ENCODE results near the gene DCAF11. TPM values are rescaled to one million over a fixed set of nuclear protein-coding genes. Genes with fewer than 3 reads are reported as not detected.
A peak's percentile ranks its signal among the peaks of the same experiment; 100 is the strongest.

The DCAF11 gene
- total and polyA plus RNA-seq, 2 donors (not counting 1 experiment from before 2014, with no cell fraction given): 64.5 to 96.3 TPM

- Mint-ChIP-seq H3K4me1 (peaks cover 8% of the 10 kb centered on the region), H3K27me3 (no peaks in the 10 kb centered on the region), H3K9me3 (ENCODE audit: insufficient read depth) (no peaks in the 10 kb centered on the region), H3K4me3 (no peak overlapping the region), H3K27ac (peak overlapping the region; percentile 50)
- peaks cover 29% of the 10 kb centered on the region for H3K79me2 ChIP-seq (ENCODE audit: control insufficient read depth, insufficient read depth, low read length)
- no peaks in the 10 kb centered on the region for H3K9me3 ChIP-seq (ENCODE audit: control extremely low read depth in 1 of 3, control insufficient read depth in 2 of 3, insufficient read depth in 1 of 3, low read length in 2 of 3)
- H3K9ac ChIP-seq (ENCODE audit: low read length): no peak overlapping the region
- no peak for TF ChIP-seq EZH2 (IDR thresholded peaks at IDR 0.05; ENCODE audit: borderline replicate concordance, insufficient read depth, low read depth, low read length, poor library complexity, severe bottlenecking)
- no peak for TF ChIP-seq CTCF (IDR thresholded peaks at IDR 0.05)
- H3K4me1 ChIP-seq (ENCODE audit: control insufficient read depth in 2 of 2, insufficient read depth in 2 of 2, low read length in 2 of 2): peaks cover 0 to 7% of the 10 kb centered on the region in 2 donors
- H3K27ac ChIP-seq (ENCODE audit: low read length in 2 of 2): no peak overlapping the region
- intact Hi-C loops (cut with micrococcal nuclease): loop anchor here (10.0 kb wide), 1 partner anchor 116 kb away; the partner anchor contains the start of gene DHRS4L2
- H3K36me3 ChIP-seq (replicated peaks in 1 of 2; ENCODE audit: control extremely low read depth in 1 of 2, control insufficient read depth in 1 of 2, extremely low read depth in 1 of 2, insufficient read depth in 2 of 2, low read length in 1 of 2): peaks cover 2 to 69% of the 10 kb centered on the region in 2 experiments
- H3K4me2 ChIP-seq (replicated peaks; ENCODE audit: low read depth, low read length, poor library complexity, severe bottlenecking): no peak overlapping the region
- no CpG with 5 or more reads among the region's 3 CpGs for WGBS (ENCODE audit: insufficient coverage)
- DNase-seq (no peak), ATAC-seq (ENCODE audit: low read depth) (no peak)
- no peak overlapping the region for H2AFZ ChIP-seq (ENCODE audit: insufficient read depth, low read depth, low read length, poor library complexity, severe bottlenecking)
- H3K27me3 ChIP-seq (replicated peaks in 1 of 4; ENCODE audit: control extremely low read depth in 1 of 4, control insufficient read depth in 3 of 4, insufficient read depth in 4 of 4, low read length in 3 of 4): no peaks in the 10 kb centered on the region
- POLR2A ChIA-PET: interaction anchor here (1.1 kb wide), 1 partner anchor 43 kb away, joined by 3 read pairs; no protein-coding TSS in a partner anchor
- no peak overlapping the region for H3K4me3 ChIP-seq (ENCODE audit: control extremely low read depth in 1 of 5, extremely low read depth in 1 of 5, insufficient read depth in 1 of 5, low read depth in 2 of 5, low read length in 4 of 5)
- CTCF ChIA-PET: interaction anchor here (1.2 to 11.7 kb wide), 4 partner anchors 8 to 42 kb away, joined by 4 to 292 read pairs (median 6); partner anchors contain the start of gene PCK2
- H4K20me1 ChIP-seq (ENCODE audit: control insufficient read depth, insufficient read depth, low read length, poor library complexity, severe bottlenecking): peaks cover 7% of the 10 kb centered on the region
Observed at GRCh38 chr14:24100982-24101494, 13.5 kb upstream of the DCAF11 start.

GRCh38 chr14:24102357-24103048 is 12.1 kb upstream of the DCAF11 start:
- H3K27ac ChIP-seq (ENCODE audit: low read length in 2 of 2): no peak overlapping the region
- WGBS (ENCODE audit: insufficient coverage): 96% methylated on average over 7 of the region's 7 CpGs
- no peaks in the 10 kb centered on the region for H3K27me3 ChIP-seq (replicated peaks in 1 of 4; ENCODE audit: control extremely low read depth in 1 of 4, control insufficient read depth in 3 of 4, insufficient read depth in 4 of 4, low read length in 3 of 4)
- H3K36me3 ChIP-seq (replicated peaks in 1 of 2; ENCODE audit: control extremely low read depth in 1 of 2, control insufficient read depth in 1 of 2, extremely low read depth in 1 of 2, insufficient read depth in 2 of 2, low read length in 1 of 2): peaks cover 2 to 63% of the 10 kb centered on the region in 2 experiments
- no peak for TF ChIP-seq CTCF (IDR thresholded peaks at IDR 0.05)
- TF ChIP-seq EZH2 (IDR thresholded peaks at IDR 0.05; ENCODE audit: borderline replicate concordance, insufficient read depth, low read depth, low read length, poor library complexity, severe bottlenecking): no peak
- H3K4me1 ChIP-seq (ENCODE audit: control insufficient read depth in 2 of 2, insufficient read depth in 2 of 2, low read length in 2 of 2): no peaks in the 10 kb centered on the region
- ATAC-seq (ENCODE audit: low read depth) (no peak), DNase-seq (no peak)
- Mint-ChIP-seq H3K27ac (no peak overlapping the region), H3K27me3 (no peaks in the 10 kb centered on the region), H3K4me1 (no peaks in the 10 kb centered on the region), H3K9me3 (ENCODE audit: insufficient read depth) (no peaks in the 10 kb centered on the region), H3K4me3 (no peak overlapping the region)
- intact Hi-C loops (cut with micrococcal nuclease): loop anchor here (10.0 kb wide), 1 partner anchor 118 kb away; the partner anchor contains the start of gene DHRS4L2
- no peak overlapping the region for H3K4me2 ChIP-seq (replicated peaks; ENCODE audit: low read depth, low read length, poor library complexity, severe bottlenecking)
- POLR2A ChIA-PET: interaction anchor here (0.5 to 0.7 kb wide), 2 partner anchors 19 to 44 kb away, joined by 4 read pairs; partner anchors contain the start of gene PSME2
- H4K20me1 ChIP-seq (ENCODE audit: control insufficient read depth, insufficient read depth, low read length, poor library complexity, severe bottlenecking): peaks cover 7% of the 10 kb centered on the region
- H2AFZ ChIP-seq (ENCODE audit: insufficient read depth, low read depth, low read length, poor library complexity, severe bottlenecking): no peak overlapping the region
- H3K79me2 ChIP-seq (ENCODE audit: control insufficient read depth, insufficient read depth, low read length): peaks cover 22% of the 10 kb centered on the region
- H3K4me3 ChIP-seq (ENCODE audit: control extremely low read depth in 1 of 5, extremely low read depth in 1 of 5, insufficient read depth in 1 of 5, low read depth in 2 of 5, low read length in 4 of 5): no peak overlapping the region
- CTCF ChIA-PET: interaction anchor here (0.6 to 11.7 kb wide), 6 partner anchors 9 to 1043 kb away, joined by 3 to 292 read pairs (median 6); partner anchors contain the start of genes DCAF11, NRL, PCK2 and TINF2
- no peaks in the 10 kb centered on the region for H3K9me3 ChIP-seq (ENCODE audit: control extremely low read depth in 1 of 3, control insufficient read depth in 2 of 3, insufficient read depth in 1 of 3, low read length in 2 of 3)
- no peak overlapping the region for H3K9ac ChIP-seq (ENCODE audit: low read length)
